Fibroblast of peridontal ligament (primary cell): ENCODE data around the gene ZNF554.
A peak's percentile ranks its signal among the peaks of the same experiment; 100 is the strongest.
"Not testable (repeated sequence)": the region's sequence is repeated elsewhere in the genome, so short reads cannot be mapped to it uniquely, and the experiment has no call there.

Experiments used
- DNase-seq: peaks from one replicate; pipeline ENCODE4 v3.0.0-alpha.2; 2010; ENCODE audit errors: extremely low read depth

Gene ZNF554

DNA sequence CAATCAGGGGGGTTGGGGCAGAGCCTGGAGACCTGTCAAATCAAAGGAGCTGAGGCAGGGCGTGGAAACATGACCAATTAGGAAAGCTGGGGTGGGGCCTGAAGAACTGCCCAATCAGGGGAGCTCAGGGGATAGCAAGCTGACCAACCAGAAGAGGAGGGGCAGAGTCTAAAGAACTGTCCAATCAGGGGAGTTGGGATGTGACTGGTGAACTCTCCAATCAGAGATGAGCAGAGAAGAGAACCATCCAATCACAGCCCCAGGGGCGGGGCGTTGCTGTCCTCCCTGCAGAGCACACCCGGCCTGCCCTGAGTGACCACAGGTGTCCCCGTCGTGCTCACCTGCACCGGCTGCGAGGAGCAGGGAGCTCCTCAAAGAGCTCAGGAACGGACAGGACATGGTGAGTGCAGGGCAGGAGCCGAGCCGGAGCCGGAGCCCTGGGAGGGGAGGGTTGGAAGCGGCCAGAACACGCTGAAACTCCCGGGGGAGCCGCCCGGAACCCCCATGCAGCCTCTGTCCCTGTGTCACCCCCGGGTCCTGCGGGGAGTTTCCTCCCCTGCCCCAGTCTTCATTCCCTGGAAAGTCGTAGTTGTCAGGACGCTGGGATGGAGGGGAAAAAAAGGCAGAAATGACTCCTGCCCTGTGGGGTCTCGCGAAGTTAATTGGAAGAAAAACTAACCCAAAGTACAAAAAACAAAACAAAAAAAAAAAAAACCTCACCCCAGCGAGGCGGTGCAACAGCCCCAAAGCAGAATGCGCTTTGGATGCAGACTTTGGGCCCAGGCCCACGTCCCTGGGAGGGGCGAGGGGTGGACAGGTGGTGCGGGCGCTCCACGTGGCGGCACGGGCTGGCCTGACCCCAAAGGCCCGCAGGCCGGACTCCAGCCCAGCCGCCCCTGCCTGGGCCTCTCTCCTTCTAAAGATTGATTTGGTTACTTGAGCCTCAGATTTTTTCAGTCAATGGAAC lies 47.6 kb downstream of the ZNF554 start, which contains the start of gene ZNF556:
Gene ZNF556 (plus strand): TSS at position 311 of the 967 bp plus-strand sequence. CDS start 87 bp downstream, at position 398.
- no peak for DNase-seq

DNA sequence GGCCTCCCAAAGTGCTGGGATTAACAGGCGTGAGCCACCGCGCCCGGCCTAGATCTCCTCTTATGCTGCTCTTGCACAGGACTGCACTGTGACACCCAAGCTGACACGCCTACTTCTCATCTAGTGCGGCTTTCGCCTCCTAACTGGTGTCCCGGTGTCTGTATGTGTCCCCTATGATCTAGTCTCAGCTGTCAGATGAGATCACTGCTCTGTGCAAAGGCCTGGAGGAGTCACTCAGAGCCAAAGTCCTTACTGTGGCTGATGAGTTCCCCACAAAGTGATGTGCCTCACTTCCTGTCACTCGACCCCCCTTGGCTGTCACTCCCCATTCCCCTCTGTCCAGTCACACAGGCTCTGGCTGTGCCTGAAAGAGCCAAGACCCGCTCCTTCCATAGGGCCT lies 50.0 kb downstream of the ZNF554 start:
- DNase-seq: no peak

DNA sequence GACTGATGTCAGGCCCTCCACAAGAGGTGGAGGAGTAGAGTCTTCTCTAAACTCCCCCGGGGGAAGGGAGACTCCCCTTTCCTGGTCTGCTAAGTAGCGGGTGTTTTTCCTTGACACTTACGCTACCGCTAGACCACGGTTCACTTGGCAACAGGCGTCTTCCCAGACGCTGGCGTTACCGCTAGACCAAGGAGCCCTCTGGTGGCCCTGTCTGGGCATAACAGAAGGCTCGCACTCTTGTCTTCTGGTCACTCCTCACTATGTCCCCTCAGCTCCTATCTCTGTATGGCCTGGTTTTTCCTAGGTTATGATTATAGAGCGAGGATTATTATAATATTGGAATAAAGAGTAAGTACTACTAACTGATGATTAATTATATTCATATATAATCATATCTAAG lies 52.5 kb downstream of the ZNF554 start:
- DNase-seq: not testable (repeated sequence)

DNA sequence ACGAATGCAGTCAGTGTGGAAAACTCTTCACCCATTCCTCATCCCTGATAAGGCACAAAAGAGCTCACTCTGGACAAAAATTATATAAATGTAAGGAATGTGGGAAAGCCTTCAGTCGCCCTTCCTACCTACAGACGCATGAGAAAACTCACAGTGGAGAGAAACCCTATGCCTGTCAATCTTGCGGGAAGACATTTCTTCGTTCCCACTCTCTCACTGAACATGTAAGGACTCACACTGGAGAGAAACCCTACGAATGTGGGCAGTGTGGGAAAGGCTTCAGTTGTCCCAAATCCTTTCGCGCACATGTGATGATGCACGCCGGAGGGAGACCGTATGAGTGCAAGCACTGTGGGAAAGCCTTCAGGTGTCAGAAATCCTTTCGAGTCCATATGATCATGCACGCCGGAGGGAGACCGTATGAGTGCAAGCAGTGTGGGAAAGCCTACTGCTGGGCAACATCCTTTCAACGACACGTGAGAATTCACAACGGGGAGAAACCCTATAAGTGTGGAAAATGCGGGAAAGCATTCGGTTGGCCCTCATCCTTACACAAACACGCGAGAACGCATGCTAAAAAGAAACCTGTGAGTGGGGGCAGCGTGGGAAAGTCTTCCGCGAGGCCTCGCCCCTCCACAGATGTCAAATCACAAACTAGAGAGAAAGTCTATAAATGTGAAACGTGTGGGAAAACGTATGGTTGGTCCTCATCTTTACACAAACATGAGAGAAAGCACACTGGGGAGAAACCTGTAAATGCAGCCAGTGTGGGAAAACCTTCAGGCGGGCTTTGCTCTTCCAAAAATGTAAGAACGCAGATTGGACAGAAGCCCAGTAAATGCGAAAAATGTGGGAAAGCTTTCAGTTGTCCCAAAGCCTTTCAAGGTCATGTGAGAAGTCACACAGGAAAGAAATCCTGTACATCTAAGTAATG lies 58.0 kb downstream of the ZNF554 start:
- DNase-seq: no peak

DNA sequence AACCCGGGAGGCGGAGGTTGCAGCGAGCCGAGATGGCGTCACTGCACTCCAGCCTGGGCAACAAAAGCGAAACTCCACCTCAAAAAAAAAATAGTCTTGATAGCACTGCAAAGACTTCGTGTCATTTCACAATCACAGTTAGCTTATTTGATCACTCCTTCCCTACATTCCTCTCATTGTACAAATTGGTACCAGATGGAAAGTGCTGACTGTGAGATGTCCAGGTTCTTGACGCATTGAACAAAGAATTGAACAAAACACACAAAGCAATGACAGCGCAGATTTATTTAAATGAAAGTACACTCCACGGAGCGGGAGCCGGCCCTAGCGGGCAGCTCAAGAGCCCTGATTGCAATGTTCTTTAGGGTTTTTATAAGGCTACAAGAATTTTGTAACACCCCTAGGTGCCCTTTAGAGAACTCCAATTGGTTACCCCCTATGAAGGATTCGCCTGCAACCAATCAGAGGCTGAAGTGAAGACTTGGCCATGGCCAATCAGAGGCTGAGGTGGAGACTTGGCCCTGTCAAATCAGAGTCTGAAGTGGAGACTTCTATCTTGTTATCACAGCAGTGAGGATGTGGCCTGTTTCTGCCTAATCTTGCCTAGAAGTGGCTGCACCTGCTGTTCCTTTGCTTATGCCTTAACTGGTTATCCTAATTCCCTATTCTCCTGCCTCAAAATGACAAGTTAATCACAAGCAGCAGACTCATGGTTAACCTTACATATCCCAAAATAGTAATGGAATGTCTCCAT lies 64.2 kb downstream of the ZNF554 start:
- peak; percentile 23 for DNase-seq

DNA sequence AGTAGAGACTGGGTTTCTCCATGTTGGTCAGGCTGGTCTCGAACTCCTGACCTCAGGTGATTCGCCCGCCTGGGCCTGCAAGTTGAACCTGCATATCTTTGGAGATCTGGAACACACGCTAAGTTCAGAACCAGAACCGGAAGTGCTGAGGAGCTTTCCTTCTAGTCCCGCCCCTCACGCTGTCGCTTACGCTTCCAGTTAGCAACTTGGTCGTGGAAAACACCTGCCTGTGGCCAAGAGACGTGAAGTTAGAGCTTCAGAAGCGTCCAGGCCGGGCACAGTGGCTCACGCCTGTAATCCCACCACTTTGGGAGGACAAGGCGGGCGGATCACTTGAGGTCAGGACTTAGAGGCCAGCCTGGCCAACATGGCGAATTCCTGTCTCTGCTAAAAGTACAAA lies 66.1 kb downstream of the ZNF554 start:
- no peak for DNase-seq
